SIG-M5 (cell line): ENCODE measurements around the gene ZNF865.

ENCODE experiments used
- DNase-seq: peaks from one replicate; lab custom pipeline; 2025; lab: John Stamatoyannopoulos, UW

Gene ZNF865

GRCh38 chr19:55659822-55660221 is 54.4 kb downstream of the ZNF865 start:
- no peak for DNase-seq

- no peak for DNase-seq
These were observed 55.0 kb downstream of the ZNF865 start for GRCh38 chr19:55660404-55660803.

- DNase-seq = no peak
These were observed 55.5 kb downstream of the ZNF865 start for GRCh38 chr19:55660991-55661390.

- DNase-seq = no peak
These were observed 56.4 kb downstream of the ZNF865 start for GRCh38 chr19:55661826-55662225.

- no peak for DNase-seq
These were observed 58.5 kb downstream of the ZNF865 start for GRCh38 chr19:55663846-55664536.

- DNase-seq = no peak
These were observed 61.0 kb downstream of the ZNF865 start for GRCh38 chr19:55666343-55667005.
